ENCODE results near the gene SORCS2.

SORCS2 gene

GRCh38 chr4:7187168-7187535, 5.2 kb upstream of the SORCS2 start:
- no peak for DNase-seq

DNA sequence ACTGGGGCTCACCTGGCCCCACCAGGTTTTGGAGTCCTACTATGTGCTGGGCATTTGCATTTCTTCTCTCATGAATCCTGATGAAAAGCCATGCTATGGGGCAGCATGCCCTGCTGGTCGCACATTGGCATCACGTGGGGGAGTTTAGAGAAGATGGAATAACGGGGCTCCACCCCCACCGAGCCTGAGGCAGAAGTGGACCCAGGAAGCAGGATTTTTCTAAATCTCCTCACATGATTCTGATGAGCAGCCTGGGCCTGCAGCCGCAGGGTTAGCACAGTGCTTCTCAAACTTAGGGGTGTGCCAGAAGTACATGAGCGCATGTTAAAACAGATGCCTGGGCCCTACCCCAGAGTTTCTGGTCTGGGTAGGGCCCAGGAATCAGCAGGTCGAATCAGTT, 4.6 kb upstream of the SORCS2 start:
- no peak for DNase-seq

- DNase-seq, result no peak
These were observed 3.3 kb upstream of the SORCS2 start for GRCh38 chr4:7189066-7189465.

GRCh38 chr4:7189475-7190277, 2.7 kb upstream of the SORCS2 start:
- DNase-seq, result no peak

GRCh38 chr4:7190278-7190594, 2.1 kb upstream of the SORCS2 start:
- DNase-seq, result no peak

DNA sequence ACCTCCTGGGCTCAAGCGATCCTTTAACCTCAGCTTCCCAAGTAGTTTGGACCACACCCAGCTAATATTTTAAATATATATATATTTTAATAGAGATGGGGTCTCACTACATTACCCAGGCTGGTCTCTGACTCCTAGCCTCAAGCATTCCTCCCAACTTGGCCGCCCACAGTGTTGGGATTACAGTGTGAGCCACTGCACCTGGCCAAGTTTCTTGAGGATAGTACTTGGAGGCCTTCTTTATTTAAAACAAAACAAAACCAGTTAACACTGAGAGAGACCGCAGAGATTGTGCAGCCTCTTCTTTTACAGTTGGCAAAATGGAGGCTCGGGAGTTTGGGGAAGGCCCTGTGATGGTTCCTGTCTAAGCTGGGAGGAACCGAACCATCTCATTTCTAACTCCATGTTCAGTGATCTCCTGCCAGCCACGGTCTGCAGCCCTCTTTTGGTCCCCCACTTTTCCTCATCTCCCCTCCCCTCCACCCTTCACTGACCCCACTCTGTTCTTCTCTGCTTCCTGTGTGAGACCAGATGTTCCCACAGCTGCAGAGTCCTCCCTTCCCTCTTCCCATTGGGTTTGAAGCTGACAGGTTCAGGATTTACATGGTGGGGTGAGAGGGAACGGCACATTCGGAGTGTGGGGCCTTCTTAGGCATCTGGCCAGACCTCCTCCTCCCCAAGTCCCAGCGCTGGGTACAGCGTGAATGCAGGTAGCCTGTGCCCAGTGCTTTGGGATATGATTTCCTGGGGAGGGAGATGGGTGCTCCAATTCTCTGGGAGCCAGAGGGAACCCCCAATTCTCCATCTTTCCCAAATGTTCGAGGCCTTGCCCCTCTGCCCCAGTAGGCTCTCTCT, 1.4 kb upstream of the SORCS2 start:
- no peak for DNase-seq

- DNase-seq, result no peak
These were observed 639 bp upstream of the SORCS2 start for GRCh38 chr4:7191546-7192251.

GRCh38 chr4:7193030-7193958, 956 bp downstream of the SORCS2 start:
- no peak for DNase-seq

DNA sequence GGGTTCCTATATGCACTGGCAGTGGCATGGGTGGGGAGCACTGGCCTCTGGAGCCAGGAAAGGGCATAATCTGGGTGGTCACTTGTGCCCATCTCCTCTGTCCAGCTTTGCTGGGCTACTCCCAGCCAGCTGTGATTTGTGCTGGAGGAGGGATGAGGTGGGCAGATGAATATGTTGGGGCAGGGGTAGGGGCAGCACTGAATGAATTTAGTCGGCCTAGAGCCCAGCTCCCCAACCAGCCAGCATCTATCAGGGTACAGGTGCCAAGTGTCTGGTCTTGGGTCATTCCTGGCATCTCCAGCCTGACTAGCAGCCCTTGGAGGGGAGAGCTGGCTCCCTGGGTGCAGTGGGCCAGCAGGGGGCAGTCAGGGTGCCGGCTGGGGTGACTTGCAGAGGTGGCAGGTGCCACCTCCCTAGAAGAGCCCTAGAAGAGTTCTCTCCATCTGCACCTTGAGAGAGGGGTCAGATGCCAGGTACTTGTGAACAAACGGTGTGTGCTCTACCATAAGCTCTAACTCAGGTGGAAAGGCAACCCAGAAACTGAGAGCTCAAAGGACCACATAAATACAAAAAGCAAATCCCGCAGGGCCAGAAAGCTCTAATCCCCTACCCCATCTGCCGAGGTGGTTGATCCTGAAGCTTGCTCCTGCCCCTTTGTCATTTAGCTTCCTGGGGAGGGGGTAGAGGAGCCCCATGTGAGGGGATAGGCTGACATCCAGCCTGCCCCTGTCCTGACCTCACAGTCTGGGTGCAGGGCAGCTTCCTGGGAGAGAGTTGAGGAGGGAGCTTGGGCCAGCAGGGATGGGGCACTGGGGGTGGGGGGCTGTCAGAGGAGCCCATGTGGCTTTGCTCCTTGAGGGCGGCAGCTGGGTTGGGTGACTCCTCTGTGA, 2.2 kb downstream of the SORCS2 start:
- DNase-seq, result no peak

DNA sequence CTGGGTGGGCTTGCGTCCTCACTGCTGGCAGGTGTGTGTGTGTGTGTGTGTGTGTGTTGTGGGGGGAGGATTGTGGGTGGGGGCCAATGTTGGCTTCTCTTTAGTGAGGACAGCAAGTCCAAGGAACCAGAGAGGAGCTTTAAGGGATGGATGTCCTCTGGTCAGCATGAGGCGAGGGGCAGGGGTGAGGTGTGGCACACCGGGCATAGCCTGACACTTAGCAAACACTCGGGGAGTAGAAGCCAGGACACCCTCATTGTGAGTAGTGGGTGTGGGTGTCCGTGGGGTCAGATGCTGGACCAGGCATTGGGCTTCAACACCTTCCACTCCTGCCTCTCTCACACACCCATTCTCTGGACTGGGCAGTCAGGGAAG, 2.8 kb downstream of the SORCS2 start:
- DNase-seq, result no peak

DNA sequence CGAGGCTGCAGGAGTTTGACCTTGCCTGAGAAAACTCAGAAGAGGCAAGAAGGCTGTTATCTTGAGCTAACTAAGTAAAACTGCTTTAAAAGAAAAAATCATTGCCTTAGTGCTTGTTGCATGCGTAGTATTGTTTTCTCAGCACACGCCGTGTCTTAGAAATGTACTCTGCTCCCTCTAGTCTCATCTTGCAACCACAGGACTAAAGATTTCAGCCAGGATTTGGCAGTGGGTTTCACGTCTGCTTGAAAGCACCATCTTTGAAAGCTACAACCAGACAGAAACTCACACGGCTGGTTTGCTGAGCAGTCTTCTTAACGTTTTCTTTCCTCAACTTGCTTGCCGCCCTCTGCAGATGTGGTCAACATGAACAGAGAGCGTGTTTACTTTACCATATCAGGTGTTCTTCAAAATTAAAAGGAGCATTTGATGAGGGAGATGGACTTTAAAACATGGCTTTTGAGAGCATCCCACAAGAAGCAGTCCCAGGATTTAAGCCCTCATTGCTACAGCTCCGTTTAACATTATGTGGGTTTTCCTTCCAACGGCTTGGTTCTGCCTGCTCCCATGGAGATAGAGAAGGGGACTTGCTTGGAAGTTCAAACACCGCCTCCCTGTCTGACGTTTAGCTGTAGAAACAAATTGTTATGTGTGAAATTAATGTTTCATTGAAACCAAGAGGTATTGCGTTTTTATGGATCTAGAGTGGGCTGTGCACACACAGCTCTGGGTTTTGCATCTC, 3.4 kb downstream of the SORCS2 start:
- DNase-seq, result no peak

- no peak for DNase-seq
These were observed 3.9 kb downstream of the SORCS2 start for GRCh38 chr4:7196288-7196651.

DNA sequence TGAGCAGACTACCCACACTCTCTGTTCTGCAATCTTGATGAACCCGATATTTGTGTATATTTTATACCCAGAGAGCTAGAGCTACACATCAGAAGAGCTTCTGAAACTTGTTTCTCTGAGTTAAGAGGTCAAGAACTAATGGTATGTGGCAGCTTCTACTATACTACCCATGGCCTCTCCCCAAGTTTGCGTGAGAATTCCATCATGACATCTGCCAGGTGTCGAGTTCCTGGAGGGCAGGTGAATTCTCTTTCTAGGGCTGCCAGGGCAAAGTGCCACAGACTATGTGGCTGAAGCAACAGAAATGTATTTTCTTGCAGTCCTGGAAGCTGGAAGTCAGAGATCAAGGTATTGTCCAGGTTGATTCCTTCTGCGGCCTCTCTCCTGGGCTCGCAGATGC, 4.4 kb downstream of the SORCS2 start:
- DNase-seq, result no peak

DNA sequence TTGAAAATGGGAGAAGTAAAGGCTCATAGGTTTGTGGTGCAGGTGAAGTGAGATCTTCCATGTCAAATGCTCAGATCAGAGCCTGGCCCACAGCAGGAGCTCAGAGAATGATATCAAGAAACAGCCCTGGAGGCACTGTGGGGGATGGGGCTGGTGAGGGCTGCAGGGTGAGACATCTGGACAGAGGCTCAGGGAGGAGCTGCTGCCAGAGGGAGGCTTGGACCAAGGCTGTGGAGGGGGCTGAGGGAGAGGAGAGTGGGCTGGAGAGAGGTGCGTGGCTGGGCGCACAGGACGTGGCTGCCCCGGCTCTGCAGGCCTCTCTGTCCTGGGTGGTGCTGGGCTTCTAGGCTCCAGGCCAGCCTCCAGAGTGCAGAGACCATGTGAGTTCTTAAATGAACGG, 5.6 kb downstream of the SORCS2 start:
- DNase-seq, result no peak

GRCh38 chr4:7198440-7199128, 6.2 kb downstream of the SORCS2 start:
- no peak for DNase-seq

DNA sequence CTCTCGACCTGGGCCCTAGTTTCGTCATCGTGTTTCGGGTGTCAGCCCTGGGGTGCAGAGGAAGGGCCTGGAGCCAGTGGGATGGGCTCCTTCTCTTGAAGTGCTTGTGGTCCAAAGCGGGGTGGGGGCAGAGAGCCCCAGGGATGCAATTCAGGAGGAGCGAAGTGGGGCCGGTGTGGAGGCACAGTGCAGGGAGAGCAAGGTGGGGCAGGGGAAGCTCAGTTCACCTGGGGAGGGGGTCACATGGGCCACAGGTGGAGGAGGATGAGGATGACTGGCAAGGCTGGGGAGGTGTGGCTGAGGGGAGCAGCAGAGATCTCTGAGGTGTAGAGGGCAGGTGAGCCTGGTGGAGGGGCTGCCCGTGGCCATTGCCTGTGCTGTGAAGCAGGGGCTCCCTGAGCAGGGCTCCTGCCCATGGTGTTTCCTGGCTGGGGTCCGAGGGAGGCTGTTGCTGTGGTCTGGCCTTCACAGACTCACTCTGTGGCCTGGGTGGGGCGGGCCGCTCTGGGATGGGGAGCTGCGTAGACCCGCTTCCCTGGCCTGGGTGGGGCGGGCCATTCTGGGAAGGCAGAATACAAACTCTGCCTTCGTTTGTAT, 6.9 kb downstream of the SORCS2 start:
- no peak for DNase-seq

DNA sequence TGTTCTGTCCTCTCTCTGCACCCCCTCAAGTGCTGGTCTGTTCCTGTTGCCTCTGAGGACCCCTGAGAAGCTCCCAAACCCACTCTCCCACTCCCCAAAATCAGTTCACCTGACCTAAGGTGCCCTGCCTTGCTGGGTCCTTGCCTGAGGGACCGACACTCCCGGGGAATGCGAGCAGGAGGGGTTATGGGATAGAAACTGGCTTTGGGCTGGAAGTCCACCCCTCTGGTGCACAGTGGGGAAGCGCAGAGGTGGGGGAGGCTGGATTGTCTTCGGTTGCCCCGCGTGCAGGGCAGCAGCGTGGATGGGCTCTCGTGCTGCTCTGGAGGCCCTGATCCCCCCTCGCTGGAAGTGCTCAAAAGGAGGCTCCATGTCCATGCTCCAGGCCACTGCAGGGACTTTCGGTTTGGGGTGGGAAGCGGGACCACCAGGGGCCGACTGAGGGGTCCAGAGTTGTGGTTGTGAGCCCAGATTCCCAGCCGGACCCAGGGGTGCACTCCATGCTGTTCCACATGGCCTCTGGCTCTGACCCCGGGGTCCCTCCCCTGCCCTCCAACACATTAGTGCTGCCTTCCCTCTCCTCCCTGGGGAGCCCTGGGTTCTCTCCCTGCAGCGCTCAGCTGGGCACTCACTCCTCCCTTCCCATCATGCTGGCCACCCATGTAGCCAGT, 7.6 kb downstream of the SORCS2 start:
- no peak for DNase-seq

DNA sequence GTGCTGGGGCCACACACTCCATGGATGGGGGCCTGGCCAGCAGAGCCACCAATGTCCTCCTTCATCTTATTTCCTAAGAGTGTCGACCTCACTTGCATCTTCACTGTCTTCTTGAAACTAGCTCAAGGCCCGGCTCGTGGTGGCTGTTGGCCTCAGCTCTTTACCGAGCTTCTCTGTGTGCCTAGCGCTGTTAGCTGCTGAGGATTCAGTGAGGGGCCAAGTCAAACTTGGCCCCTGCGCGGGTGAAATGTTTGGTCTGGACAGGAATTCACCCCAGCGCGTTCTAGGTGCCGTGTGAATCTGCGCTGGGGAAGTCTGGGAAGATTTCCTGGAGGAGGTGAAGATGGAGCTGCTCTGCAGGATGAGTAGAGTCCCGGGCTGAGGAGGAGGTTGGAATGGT, 8.5 kb downstream of the SORCS2 start:
- DNase-seq, result no peak

Data from CD4-positive, alpha-beta T cell treated with Interferon gamma for 1 hour (primary cell).